Measurements from ENCODE around the gene TCP11L2. TPM values are rescaled to one million over a fixed set of nuclear protein-coding genes. Genes with fewer than 3 reads are reported as not detected.

TCP11L2 gene
- total RNA-seq, 4 donors from 2014 or later = 55.5 to 81.4 (median 72.7) TPM

DNA sequence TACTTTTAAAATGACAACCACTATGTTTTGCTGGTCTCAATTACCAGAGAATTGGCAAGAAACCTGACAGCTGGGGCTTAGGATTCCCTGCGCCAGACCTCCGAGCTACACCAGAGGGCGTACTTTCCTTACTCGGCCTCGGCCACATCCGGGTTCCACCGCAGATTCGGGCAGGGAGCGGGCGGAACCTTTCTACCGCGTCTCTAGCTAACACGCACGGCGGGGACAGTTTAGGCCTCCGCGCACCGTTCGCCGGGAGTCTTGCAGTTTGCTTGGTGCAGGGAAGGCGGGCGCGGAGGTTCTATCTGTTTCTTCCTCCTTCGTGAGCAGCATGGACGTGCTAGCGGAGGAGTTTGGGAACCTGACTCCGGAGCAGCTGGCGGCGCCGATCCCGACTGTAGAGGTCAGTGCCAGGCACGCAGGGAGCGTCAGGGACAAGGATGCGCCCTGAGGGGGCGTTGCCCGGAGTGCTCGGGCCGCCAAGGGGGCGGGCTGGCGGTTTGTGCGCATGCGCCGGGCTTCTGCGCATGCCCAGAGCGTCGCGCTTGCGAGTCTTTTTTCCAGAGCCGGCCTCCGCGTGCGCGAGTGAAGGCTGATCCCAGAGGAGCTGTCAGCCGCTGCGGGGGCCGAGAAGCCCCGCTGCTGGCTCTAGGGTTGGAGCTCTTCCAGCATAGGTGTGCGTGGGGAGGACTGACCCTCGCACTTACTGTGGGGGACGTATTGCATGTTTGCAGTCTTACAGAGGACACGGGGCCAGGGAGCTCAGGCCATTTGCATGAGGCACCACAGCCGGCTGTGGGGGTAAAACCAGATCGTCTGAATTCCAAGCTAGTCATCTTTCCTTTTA lies 55.2 kb downstream of the TCP11L2 start, which contains the start of gene POLR3B:
TSS of gene POLR3B (plus strand) at position 200 of the 847 bp plus-strand sequence. CDS start at position 332, 132 bp downstream.
- TF ChIP-seq POLR2A (IDR thresholded peaks at IDR 0.05) (no peak), CTCF (IDR thresholded peaks at IDR 0.05) (peak in 1 of 3 donors; percentile 76)
- H3K4me3 ChIP-seq (ENCODE audit: low read depth, poor library complexity, severe bottlenecking) = peak within 1 kb of the TSS; percentile 32
- WGBS, 2 donors = 0 to 1% methylated on average over 43 to 59 of the region's 63 CpGs
- intact Hi-C loops (cut with DNase I; ENCODE audit: low total_unique reads) = loop anchor here (10.0 kb wide), 1 partner anchor 113 kb away; the partner anchor contains the start of gene CKAP4
- peak; percentile 95 to 99 for DNase-seq (ENCODE audit: low spot score in 2 of 2)

GRCh38 chr12:106358396-106359241 lies 56.1 kb downstream of the TCP11L2 start:
- no peak for DNase-seq (ENCODE audit: low spot score in 2 of 2)
- TF ChIP-seq POLR2A (IDR thresholded peaks at IDR 0.05) = no peak
- TF ChIP-seq CTCF (IDR thresholded peaks at IDR 0.05) = no peak
- WGBS, 2 donors = 24 to 31% methylated on average over 17 of the region's 17 CpGs
- peak overlapping the region; percentile 32 for H3K4me3 ChIP-seq (ENCODE audit: low read depth, poor library complexity, severe bottlenecking)
- intact Hi-C loops (cut with DNase I; ENCODE audit: low total_unique reads) = loop anchor here (10.0 kb wide), 1 partner anchor 114 kb away; the partner anchor contains the start of gene CKAP4

DNA sequence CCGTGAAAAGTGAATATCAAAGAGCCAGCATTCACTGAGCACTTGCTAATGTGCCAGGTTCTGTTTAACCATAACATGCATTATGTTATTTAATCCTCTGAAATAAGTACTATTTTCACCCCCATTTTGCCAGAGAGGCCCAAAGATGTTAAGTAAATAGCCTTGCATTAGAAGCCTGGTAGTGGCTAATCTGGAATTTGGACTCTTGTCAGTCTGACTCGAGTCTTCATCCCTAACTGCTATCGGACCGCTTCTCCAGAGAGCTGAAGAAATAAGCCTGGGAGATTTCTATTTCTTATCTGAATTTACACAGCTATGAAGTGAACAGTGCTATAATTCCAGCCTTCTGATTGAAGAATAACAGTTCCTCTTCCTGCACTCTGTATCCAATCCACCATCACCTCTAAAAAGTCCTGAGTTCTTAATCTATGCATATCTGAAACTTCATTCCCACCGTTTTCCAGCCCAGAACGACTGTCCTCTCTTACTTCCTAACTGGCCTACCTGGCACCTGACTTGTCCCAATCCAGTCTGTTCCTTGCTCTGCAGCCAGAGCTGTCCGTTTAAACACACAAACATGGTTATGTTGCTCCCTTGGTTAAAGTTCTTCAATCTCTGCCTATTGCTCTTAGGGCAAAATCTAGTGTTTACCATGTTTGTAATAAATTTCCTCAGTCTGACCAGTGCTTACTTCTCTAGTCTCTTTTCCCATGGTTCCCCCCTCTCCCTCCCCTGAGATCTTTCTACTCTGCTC lies 57.3 kb downstream of the TCP11L2 start:
- TF ChIP-seq POLR2A (IDR thresholded peaks at IDR 0.05) (no peak), CTCF (IDR thresholded peaks at IDR 0.05) (no peak)

GRCh38 chr12:106360400-106360994 lies 58.0 kb downstream of the TCP11L2 start:
- TF ChIP-seq POLR2A (IDR thresholded peaks at IDR 0.05) (no peak), CTCF (IDR thresholded peaks at IDR 0.05) (no peak)
- no peak overlapping the region for H3K4me3 ChIP-seq (ENCODE audit: low read depth, poor library complexity, severe bottlenecking)
- DNase-seq (ENCODE audit: low spot score in 2 of 2) = no peak
- intact Hi-C loops (cut with DNase I; ENCODE audit: low total_unique reads) = no loop called here
- 97 to 98% methylated on average over 5 of the region's 5 CpGs for WGBS, 2 donors

More for the DNA sequence above, 57.3 kb downstream of the TCP11L2 start:
- H3K4me3 ChIP-seq (ENCODE audit: low read depth, poor library complexity, severe bottlenecking) = no peak overlapping the region
- 92 to 94% methylated on average over 7 of the region's 7 CpGs for WGBS, 2 donors
- no peak for DNase-seq (ENCODE audit: low spot score in 2 of 2)
- intact Hi-C loops (cut with DNase I; ENCODE audit: low total_unique reads) = loop anchor here (10.0 kb wide), 1 partner anchor 115 kb away; the partner anchor contains the start of gene CKAP4

DNA sequence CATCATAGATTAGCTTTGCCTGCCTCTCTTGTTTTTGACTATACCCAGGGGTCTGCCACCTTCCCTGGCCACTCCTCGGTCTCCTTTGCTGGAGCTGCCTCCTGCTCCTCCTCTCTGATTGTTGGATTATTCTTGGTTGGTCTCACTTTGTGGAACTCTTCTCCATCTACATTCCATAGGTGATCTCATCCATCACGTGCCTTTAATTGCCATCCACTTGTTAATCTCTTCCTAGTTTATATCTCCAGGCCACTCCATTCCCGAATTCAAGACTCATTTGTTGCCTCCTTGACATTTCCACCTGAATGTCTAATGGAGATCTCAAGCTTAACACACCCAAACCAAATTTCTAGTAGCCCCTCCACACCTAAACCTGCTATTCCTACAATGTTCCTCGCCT lies 60.4 kb downstream of the TCP11L2 start:
- no peak overlapping the region for H3K4me3 ChIP-seq (ENCODE audit: low read depth, poor library complexity, severe bottlenecking)
- TF ChIP-seq CTCF (IDR thresholded peaks at IDR 0.05) (no peak), POLR2A (IDR thresholded peaks at IDR 0.05) (no peak)
- 87 to 88% methylated on average over 4 of the region's 4 CpGs for WGBS, 2 donors
- DNase-seq (ENCODE audit: low spot score in 2 of 2) = no peak
- intact Hi-C loops (cut with DNase I; ENCODE audit: low total_unique reads) = no loop called here
